ENCODE data around the gene EPN2.

EPN2 gene

GRCh38 chr17:19285213-19285900, 48.2 kb downstream of the EPN2 start:
- Mint-ChIP-seq H3K9me3 (no peaks in the 10 kb centered on the region), H3K36me3 (no peaks in the 10 kb centered on the region), H3K27ac (no peak overlapping the region), H3K27me3 (peaks cover 34% of the 10 kb centered on the region), H3K4me1 (peaks cover 18% of the 10 kb centered on the region), H3K4me3 (no peak overlapping the region)
- DNase-seq, result no peak
- CTCF ChIA-PET, result interaction anchor here (1.0 kb wide), 2 partner anchors 36 to 53 kb away, joined by 3 to 5 read pairs; no protein-coding TSS in a partner anchor

GRCh38 chr17:19286751-19287341, 49.7 kb downstream of the EPN2 start:
- Mint-ChIP-seq H3K27ac (no peak overlapping the region), H3K27me3 (peaks cover 45% of the 10 kb centered on the region), H3K4me3 (no peak overlapping the region), H3K4me1 (peaks cover 18% of the 10 kb centered on the region), H3K36me3 (no peaks in the 10 kb centered on the region), H3K9me3 (no peaks in the 10 kb centered on the region)
- DNase-seq, result no peak
- CTCF ChIA-PET, result no interaction called here

- Mint-ChIP-seq H3K36me3 (no peaks in the 10 kb centered on the region), H3K27ac (no peak overlapping the region), H3K27me3 (peaks cover 51% of the 10 kb centered on the region), H3K4me1 (peaks cover 18% of the 10 kb centered on the region), H3K4me3 (no peak overlapping the region), H3K9me3 (no peaks in the 10 kb centered on the region)
- DNase-seq, result no peak
- CTCF ChIA-PET, result no interaction called here
These were observed 50.5 kb downstream of the EPN2 start for GRCh38 chr17:19287651-19288050.

- CTCF ChIA-PET, result no interaction called here
These were observed 51.3 kb downstream of the EPN2 start for GRCh38 chr17:19288453-19288852.

DNA sequence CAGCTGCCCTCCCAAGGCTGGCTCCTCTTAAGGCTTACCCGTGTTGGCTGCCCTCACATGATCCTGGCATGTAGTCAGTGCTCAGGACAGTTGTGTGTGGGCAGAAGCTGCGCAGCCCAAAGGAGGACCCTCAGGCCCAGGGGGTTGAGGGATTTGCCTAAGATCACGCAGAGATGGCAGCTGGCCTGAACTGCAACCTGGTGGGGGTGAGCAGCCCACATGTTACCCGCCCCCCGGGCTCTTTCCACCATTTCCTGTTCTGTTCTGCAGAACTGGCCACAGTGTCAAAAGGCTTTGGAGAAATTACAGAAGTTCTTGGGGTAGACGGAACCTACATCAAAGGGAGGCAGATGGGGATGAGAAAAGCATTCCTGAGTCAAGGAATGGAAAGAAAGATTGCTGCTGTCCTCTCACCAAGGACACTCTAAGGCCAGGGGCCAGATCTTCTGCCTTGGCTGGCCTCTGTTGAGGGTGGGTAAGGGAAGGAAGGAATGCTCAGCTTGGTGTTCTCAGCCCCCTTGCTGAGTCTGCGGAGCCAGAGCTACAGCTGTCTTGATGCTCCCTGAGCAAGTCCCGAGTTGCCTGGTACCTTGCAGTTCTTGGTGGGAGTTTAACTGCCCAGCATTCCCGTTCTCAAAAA, 53.0 kb downstream of the EPN2 start:
- Mint-ChIP-seq H3K27me3 (peaks cover 70% of the 10 kb centered on the region), H3K36me3 (no peaks in the 10 kb centered on the region), H3K27ac (no peak overlapping the region), H3K4me3 (no peak overlapping the region), H3K4me1 (no peaks in the 10 kb centered on the region), H3K9me3 (no peaks in the 10 kb centered on the region)
- CTCF ChIA-PET, result no interaction called here
- no peak for DNase-seq

More at GRCh38 chr17:19288453-19288852, 51.3 kb downstream of the EPN2 start:
- Mint-ChIP-seq H3K27me3 (peaks cover 58% of the 10 kb centered on the region), H3K36me3 (no peaks in the 10 kb centered on the region), H3K27ac (no peak overlapping the region), H3K4me1 (peaks cover 15% of the 10 kb centered on the region), H3K9me3 (no peaks in the 10 kb centered on the region), H3K4me3 (no peak overlapping the region)
- DNase-seq, result no peak

- no peaks in the 10 kb centered on the region for H3K36me3 Mint-ChIP-seq
- no peaks in the 10 kb centered on the region for H3K9me3 Mint-ChIP-seq
- H3K4me1 Mint-ChIP-seq, result no peaks in the 10 kb centered on the region
- no peak overlapping the region for H3K27ac Mint-ChIP-seq
- CTCF ChIA-PET, result interaction anchor here (1.3 kb wide), 1 partner anchor 47 kb away, joined by 3 read pairs; no protein-coding TSS in a partner anchor
- no peak overlapping the region for H3K4me3 Mint-ChIP-seq
- no peak for DNase-seq
- peaks cover 78% of the 10 kb centered on the region for H3K27me3 Mint-ChIP-seq
These were observed 54.6 kb downstream of the EPN2 start for GRCh38 chr17:19291646-19292376.

- no peaks in the 10 kb centered on the region for H3K4me1 Mint-ChIP-seq
- no peak overlapping the region for H3K27ac Mint-ChIP-seq
- no peaks in the 10 kb centered on the region for H3K36me3 Mint-ChIP-seq
- DNase-seq, result no peak
- no peaks in the 10 kb centered on the region for H3K9me3 Mint-ChIP-seq
- peaks cover 78% of the 10 kb centered on the region for H3K27me3 Mint-ChIP-seq
- CTCF ChIA-PET, result interaction anchor here (1.3 kb wide), 1 partner anchor 46 kb away, joined by 3 read pairs; no protein-coding TSS in a partner anchor
- no peak overlapping the region for H3K4me3 Mint-ChIP-seq
These were observed 55.2 kb downstream of the EPN2 start for GRCh38 chr17:19292377-19292711.

DNA sequence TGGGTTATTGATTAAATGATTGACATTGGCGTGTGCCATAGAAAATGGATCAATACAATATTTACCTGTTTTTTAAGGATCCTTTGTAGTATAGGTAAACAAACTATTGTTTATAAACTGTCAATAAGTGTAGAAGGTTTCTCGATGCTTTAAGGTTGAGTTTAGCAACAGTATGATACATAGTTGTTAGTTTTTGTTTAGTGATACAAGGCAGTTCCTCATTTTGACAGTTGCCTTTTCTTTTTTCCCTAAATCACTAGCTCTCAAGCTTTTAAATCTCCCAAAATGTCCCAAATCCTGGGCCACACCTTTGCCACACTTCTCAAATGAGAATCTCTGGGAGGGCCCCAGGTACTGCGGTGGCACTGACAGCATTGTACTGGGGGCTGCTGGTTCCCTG, 57.3 kb downstream of the EPN2 start:
- no peak overlapping the region for H3K27ac Mint-ChIP-seq
- CTCF ChIA-PET, result interaction anchor here (1.6 kb wide), 1 partner anchor 68 kb away, joined by 3 read pairs; the partner anchor contains the start of gene B9D1
- no peaks in the 10 kb centered on the region for H3K36me3 Mint-ChIP-seq
- DNase-seq, result no peak
- H3K27me3 Mint-ChIP-seq, result peaks cover 70% of the 10 kb centered on the region
- H3K4me1 Mint-ChIP-seq, result no peaks in the 10 kb centered on the region
- no peaks in the 10 kb centered on the region for H3K9me3 Mint-ChIP-seq
- H3K4me3 Mint-ChIP-seq, result no peak overlapping the region

- CTCF ChIA-PET, result interaction anchor here (1.2 kb wide), 1 partner anchor 11 kb away, joined by 4 read pairs; no protein-coding TSS in a partner anchor
- Mint-ChIP-seq H3K27ac (no peak overlapping the region), H3K27me3 (peaks cover 68% of the 10 kb centered on the region), H3K9me3 (no peaks in the 10 kb centered on the region), H3K4me3 (no peak overlapping the region), H3K36me3 (no peaks in the 10 kb centered on the region), H3K4me1 (no peaks in the 10 kb centered on the region)
- DNase-seq, result no peak
These were observed 58.4 kb downstream of the EPN2 start for GRCh38 chr17:19295473-19296135.

DNA sequence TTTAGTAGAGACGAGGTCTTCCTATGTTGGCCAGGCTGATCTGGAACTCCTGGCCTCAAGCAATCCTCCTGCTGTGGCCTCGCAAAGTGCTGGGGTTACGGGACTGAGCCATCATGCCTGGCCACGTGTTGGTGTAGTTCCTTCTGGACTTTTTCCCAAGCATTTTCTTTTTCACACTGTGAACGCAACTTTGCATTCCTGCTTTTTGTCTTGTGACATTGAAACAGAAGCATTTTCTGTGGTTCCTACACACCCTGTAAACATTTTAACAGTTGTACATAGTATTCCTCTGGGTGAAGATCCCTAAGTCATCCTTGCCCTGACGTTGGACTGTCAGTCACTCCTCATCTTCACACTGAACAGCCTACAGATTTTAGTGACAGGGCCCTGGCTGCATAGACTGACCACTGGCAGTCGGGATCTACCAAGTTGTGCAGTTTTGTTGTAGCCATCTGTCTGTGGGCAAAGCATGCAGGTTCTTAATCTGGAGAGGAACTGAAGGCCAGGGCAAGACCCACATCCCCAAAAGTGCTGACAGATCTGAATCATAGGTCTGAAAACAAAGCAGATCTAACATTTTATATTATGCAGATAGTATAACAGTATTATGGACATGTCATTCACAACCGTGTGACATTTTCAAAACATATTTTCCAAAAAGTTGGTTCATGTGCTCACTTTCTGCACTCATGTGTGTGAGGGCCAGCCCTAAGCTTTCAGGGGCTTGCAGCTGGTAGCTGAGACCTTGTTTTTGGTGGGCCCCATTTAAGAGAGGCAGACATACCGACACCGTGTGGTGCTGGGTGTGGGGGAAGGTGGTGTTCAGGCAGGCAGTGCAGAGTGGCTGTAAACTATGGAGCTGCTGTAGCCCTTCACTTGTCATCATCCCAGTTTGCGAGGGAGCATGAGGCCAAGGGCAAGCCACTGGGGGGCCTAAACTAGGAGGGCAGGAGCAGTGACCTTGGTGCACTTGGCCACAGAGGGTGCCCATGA, 59.9 kb downstream of the EPN2 start:
- H3K9me3 Mint-ChIP-seq, result no peaks in the 10 kb centered on the region
- no peak for DNase-seq
- no peaks in the 10 kb centered on the region for H3K4me1 Mint-ChIP-seq
- no peak overlapping the region for H3K27ac Mint-ChIP-seq
- H3K36me3 Mint-ChIP-seq, result no peaks in the 10 kb centered on the region
- H3K4me3 Mint-ChIP-seq, result no peak overlapping the region
- peaks cover 70% of the 10 kb centered on the region for H3K27me3 Mint-ChIP-seq
- CTCF ChIA-PET, result interaction anchor here (1.5 kb wide), 1 partner anchor 10 kb away, joined by 4 read pairs; no protein-coding TSS in a partner anchor

GRCh38 chr17:19298569-19299213, 61.5 kb downstream of the EPN2 start:
- no peaks in the 10 kb centered on the region for H3K9me3 Mint-ChIP-seq
- H3K4me1 Mint-ChIP-seq, result peaks cover 2% of the 10 kb centered on the region
- H3K27ac Mint-ChIP-seq, result no peak overlapping the region
- peaks cover 71% of the 10 kb centered on the region for H3K27me3 Mint-ChIP-seq
- no peaks in the 10 kb centered on the region for H3K36me3 Mint-ChIP-seq
- no peak for DNase-seq
- CTCF ChIA-PET, result interaction anchor here (0.9 to 2.3 kb wide), 2 partner anchors 21 to 64 kb away, joined by 3 to 6 read pairs; partner anchors contain the start of gene B9D1
- no peak overlapping the region for H3K4me3 Mint-ChIP-seq

DNA sequence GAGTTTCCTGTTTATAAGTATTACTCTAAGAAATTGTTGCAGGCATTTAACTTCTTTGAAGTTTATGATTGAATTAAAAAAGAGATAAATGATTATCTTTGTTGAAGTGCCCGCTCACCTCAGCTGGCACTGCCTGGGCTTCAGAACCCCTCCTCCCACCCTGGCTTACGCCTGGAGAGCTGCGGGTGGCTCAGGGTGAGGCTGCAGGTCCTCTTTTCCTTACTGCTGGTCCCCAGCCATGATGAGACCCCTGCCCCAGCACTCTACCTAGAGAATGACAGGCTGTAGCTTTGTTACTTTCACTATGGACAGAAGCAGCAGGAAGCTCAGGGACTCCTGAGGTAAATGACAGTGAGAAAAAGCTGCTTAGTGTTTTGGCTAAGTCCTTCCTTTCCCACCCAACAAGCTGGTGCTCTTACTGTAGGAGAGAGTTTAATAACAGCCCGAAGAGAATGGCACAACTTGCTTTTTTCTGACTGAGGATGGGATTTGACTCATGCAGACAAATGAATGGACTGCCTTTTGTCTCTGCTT, 62.1 kb downstream of the EPN2 start:
- CTCF ChIA-PET, result interaction anchor here (2.3 kb wide), 1 partner anchor 63 kb away, joined by 6 read pairs; the partner anchor contains the start of gene B9D1
- no peak for DNase-seq
- H3K27me3 Mint-ChIP-seq, result peaks cover 73% of the 10 kb centered on the region
- H3K36me3 Mint-ChIP-seq, result no peaks in the 10 kb centered on the region
- peaks cover 6% of the 10 kb centered on the region for H3K4me1 Mint-ChIP-seq
- H3K9me3 Mint-ChIP-seq, result no peaks in the 10 kb centered on the region
- no peak overlapping the region for H3K27ac Mint-ChIP-seq
- H3K4me3 Mint-ChIP-seq, result no peak overlapping the region

Data from activated naive CD4-positive, alpha-beta T cell treated with anti-CD3 and anti-CD28 coated beads, Interleukin-2, amount 10 ng/mL, durations not matched to agents 7 days and 5 days (primary cell).